ENCODE measurements around the gene SPATS2L.
A peak's percentile ranks its signal among the peaks of the same experiment; 100 is the strongest.

Gene SPATS2L

DNA sequence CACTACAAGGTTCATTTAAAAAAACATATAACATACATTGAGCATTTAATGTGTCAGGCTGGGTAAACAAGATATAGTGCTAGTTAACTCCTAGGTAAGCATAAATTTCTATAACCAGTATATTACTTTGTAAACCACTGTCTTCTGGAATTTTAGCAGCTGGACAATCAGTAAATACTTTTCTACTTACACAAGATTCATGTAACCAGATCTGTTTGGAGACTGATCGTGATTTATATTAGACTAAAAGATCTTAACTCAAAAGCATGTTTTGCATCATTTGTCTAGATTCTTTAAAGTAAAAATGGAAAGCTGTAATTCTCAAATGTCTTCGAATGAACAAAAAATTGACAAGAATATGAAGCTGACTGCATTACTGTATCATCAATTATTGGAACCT lies 218.6 kb downstream of the SPATS2L start:
- no peak for DNase-seq

- no peak for DNase-seq
Observed at GRCh38 chr2:200525551-200525881, 219.0 kb downstream of the SPATS2L start.

DNA sequence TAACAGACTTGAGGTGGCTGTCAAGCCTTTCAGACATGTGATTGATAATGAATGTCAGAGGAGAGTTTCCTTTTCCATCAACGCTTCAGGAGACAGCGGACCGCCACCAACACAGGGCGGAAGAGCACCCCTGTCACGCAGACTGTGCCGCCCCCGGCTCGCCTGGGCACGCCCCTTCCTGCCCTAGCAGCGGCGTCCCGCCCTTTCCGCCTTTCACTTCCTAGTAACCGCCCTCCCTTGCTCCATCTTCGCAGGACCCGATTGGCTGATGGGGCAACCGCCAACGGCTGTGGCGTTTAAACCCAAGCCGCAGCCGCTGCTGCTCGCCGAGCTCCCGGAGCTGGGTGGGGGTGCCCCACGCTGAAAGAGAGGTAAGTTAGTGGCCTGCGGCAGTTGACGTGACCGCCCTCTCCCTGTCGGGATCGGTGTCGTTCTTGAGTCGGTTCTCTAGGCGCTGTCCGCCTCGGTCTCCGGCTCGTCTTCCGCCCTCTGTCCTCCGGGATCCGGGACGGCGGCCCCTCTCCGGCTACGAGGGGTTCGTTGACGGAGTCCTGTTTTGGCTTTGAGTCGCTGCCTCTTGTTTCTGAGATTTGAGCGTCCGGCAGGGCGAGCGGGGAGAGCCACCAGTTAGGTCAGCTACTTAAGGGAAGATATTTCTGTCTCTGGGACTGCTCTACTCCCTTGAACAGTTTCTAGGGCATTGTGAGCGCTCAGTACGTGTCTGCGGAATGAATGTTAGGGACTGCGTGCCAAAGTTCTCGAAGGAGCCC lies 219.6 kb downstream of the SPATS2L start, which contains the start of gene SGO2:
SGO2 (plus strand) TSS at position 326 of the 770 bp plus-strand sequence. CDS start 6,769 bp downstream, outside the sequence.
- peak; percentile 89 to 97 for DNase-seq

DNA sequence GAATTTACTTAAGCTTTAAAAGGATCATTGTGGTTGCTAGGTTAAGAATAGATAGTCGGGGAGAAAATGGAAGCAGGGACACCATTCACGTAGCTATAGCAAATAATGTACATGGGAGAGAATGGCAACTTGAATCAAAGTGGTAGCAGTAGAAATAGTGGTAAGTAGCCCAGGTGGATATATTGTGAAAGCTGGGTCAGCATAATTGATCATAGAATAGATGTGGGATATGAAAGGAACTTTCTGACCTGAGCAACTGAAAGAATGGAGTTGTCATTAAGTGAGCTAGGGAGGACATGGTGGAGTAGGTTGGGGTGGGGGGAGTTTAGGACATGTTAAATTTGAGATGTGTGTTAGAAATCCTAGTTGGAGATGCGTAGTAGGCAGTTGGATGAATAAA lies 221.7 kb downstream of the SPATS2L start:
- no peak for DNase-seq

Data from hippocampal formation (tissue), 2 donors.